Activated CD4-positive, alpha-beta T cell treated with anti-CD3 and anti-CD28 coated beads, Interleukin-2, amount 10 ng/mL, durations not matched to agents 24 days and 14 days (primary cell): ENCODE results near the gene GNG3. TPM values are rescaled to one million over a fixed set of nuclear protein-coding genes. Genes with fewer than 3 reads are reported as not detected.
A peak's percentile ranks its signal among the peaks of the same experiment; 100 is the strongest.

Source experiments
- DNase-seq: peaks from one replicate; pipeline ENCODE4 v3.0.0; 2022
- H3K27ac Mint-ChIP-seq: one replicate; pipeline ENCODE4 v1.8.0; 2022; ENCODE audit warnings: mild to moderate bottlenecking, mixed read lengths
- H3K27me3 Mint-ChIP-seq: one replicate; pipeline ENCODE4 v1.8.0; 2022; ENCODE audit warnings: mixed read lengths
- H3K36me3 Mint-ChIP-seq: one replicate; pipeline ENCODE4 v1.8.0; 2022; ENCODE audit warnings: low read depth, mild to moderate bottlenecking, mixed read lengths
- H3K4me1 Mint-ChIP-seq: one replicate; pipeline ENCODE4 v1.8.0; 2021; ENCODE audit warnings: mixed read lengths
- H3K4me3 Mint-ChIP-seq: one replicate; pipeline ENCODE4 v1.8.0; 2022; ENCODE audit warnings: mild to moderate bottlenecking, moderate library complexity, mixed read lengths
- H3K9me3 Mint-ChIP-seq: one replicate; pipeline ENCODE4 v1.8.0; 2021; ENCODE audit warnings: mixed read lengths
- intact Hi-C: fragments of 100-400 bp; cut with micrococcal nuclease; formaldehyde crosslinking; loops from one replicate; pipeline ENCODE4 v1.15.1; 2023
- total RNA-seq: library from RNA; stranded (reverse); gene quantifications from 2 replicates; pipeline ENCODE4 v1.2.3, GENCODE V29; 2022

The GNG3 gene
- total RNA-seq, 1 donor from 2014 or later: not detected

DNA sequence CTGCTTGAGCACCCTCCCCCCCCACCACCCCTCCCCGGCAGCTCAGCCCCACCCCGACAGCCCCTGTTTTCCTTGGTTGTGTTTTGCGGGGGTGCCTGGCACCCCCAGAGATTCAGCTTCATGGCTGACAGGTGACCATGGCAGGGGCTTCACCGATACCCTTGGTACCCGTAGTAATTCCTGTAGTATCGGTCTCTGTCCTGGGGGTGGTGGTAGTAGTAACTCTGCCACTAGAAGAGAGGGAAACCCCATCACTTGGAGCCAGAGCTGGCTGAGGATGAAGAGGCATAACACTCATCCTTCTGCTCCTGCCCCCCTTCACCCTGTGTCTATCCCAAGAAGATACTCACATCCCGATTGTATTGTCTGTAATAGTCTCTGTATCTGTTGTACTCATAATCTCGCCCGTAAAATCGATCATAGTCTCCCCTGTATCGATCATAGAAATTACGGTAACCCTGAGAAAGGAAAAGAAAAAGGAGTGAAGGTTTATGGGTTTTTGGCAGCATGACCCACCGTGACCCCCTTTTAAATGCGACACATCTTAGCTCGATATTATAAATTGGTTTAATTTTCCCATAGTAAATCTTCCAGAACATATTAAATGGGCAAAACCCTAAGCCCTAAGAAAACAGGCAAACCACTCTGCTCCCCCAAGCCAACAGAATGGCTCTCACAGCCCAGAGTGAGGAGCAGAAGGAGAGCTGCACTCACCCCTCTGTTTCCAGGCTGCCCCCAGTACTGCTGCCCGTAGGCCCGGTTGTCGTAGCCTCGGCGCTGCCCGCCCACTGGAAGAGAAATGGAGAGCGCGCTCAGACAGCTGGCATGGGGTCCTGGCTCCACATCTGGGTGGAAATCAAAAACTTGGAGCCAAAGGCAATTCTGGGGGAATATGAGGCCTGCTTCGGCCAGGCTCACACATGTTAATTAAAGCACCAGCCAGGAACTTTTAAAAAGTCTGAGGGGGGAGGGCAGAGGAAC is 8.0 kb downstream of the GNG3 start:
- H3K4me1 Mint-ChIP-seq: peaks cover 58% of the 10 kb centered on the region
- no peak for DNase-seq
- H3K27me3 Mint-ChIP-seq: no peaks in the 10 kb centered on the region
- H3K4me3 Mint-ChIP-seq: peak overlapping the region; percentile 37
- H3K27ac Mint-ChIP-seq: peak overlapping the region; percentile 80
- no peaks in the 10 kb centered on the region for H3K9me3 Mint-ChIP-seq
- peaks cover 85% of the 10 kb centered on the region for H3K36me3 Mint-ChIP-seq
- intact Hi-C loops: no loop called here

DNA sequence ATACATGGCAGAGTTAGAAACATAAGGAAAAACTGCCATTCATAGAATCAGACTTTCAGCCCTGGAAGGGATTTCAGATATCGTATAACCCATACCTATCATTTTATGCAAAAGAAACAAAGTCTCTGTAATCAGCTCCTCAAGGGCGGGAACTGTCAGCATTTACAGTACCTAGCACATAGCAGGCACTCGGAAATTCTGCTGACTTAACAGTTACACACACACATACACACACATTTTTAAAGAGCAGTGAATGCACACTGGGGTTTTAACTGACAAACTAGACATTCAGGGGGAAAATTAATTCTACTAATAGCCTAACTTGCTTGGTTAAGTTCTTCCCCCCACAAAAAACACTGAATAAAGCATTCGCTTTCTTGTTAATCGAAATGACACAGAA is 8.7 kb downstream of the GNG3 start:
- Mint-ChIP-seq H3K9me3 (no peaks in the 10 kb centered on the region), H3K4me1 (peaks cover 62% of the 10 kb centered on the region), H3K4me3 (no peak overlapping the region), H3K27me3 (no peaks in the 10 kb centered on the region), H3K36me3 (peaks cover 84% of the 10 kb centered on the region), H3K27ac (peak overlapping the region; percentile 37)
- DNase-seq: no peak
- intact Hi-C loops: no loop called here

DNA sequence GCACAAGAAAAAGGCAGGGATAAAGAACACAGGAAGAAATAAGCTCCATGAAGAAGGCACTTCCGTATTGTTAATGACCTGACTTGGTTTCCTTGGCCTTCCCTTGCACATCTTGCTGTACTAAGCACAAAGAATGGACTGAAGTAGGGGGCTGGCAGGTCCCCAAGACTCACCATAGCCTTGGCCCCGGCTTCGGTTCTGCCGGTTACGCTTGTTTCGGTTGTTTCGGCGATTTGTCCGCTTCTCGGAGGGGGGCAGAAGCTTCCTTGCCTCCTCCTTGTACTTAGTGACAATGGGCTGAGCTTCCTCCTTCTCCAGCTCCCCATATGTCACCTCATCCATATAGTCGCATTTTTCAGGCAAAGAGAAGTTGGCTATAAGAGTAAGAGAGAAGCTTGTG is 9.3 kb downstream of the GNG3 start:
- Mint-ChIP-seq H3K36me3 (peaks cover 84% of the 10 kb centered on the region), H3K4me3 (no peak overlapping the region), H3K27me3 (no peaks in the 10 kb centered on the region), H3K9me3 (no peaks in the 10 kb centered on the region), H3K4me1 (peaks cover 66% of the 10 kb centered on the region), H3K27ac (no peak overlapping the region)
- intact Hi-C loops: no loop called here
- DNase-seq: no peak

DNA sequence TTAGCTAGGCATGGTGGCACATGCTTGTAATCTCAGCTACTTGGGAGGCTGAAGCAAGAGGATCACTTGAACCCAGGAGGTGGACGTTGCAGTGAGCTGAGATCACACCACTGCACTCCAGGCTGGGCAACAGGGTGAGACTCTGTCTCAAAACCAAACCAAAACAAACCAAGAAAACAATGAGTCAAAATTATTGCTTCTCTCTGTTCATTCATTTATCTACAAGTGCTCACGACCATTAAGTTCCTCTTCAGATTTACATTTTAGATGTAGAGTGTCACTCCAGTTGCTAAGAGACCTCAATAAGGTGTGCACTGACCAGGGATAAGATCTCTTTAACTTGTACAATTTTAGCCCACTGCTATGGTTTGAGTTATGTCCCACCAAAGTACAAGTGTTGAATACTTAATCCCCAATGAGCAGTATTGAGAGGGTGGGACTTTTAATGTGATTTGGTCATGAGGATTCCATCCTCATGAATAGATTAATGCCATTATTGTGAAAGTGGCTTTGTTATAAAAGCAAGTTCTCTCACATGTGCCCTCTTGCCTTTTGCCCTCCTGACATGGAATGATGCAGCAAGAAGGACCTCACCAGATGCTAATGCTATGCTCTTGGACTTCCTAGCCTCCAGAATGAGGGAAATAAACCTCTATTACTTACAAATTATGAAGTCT is 12.0 kb downstream of the GNG3 start:
- intact Hi-C loops: no loop called here
- Mint-ChIP-seq H3K9me3 (no peaks in the 10 kb centered on the region), H3K27me3 (no peaks in the 10 kb centered on the region), H3K4me3 (no peak overlapping the region), H3K36me3 (peaks cover 88% of the 10 kb centered on the region), H3K27ac (peak overlapping the region; percentile 37), H3K4me1 (peaks cover 66% of the 10 kb centered on the region)
- no peak for DNase-seq

DNA sequence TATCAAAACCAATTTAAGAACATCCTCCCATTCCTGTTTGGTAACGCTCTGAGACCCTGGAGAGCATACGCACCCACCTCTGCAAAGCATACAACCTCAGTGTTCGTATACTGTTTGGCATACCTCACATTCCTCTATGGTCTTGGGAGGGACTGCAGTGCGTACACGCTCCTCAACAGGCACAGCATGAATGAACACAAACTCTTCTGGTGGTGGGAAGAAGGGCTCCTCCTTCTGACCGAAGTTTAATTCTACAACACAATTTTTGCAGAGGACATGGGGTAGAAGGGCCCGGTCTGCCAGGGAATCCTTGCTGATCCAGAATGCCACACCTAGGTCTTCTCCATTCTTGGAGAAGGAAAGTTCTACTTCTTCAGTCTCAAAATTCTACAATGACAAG is 14.5 kb downstream of the GNG3 start:
- H3K27me3 Mint-ChIP-seq: no peaks in the 10 kb centered on the region
- intact Hi-C loops: no loop called here
- peaks cover 90% of the 10 kb centered on the region for H3K36me3 Mint-ChIP-seq
- H3K27ac Mint-ChIP-seq: peak overlapping the region; percentile 48
- DNase-seq: no peak
- no peaks in the 10 kb centered on the region for H3K9me3 Mint-ChIP-seq
- no peak overlapping the region for H3K4me3 Mint-ChIP-seq
- H3K4me1 Mint-ChIP-seq: peaks cover 56% of the 10 kb centered on the region

DNA sequence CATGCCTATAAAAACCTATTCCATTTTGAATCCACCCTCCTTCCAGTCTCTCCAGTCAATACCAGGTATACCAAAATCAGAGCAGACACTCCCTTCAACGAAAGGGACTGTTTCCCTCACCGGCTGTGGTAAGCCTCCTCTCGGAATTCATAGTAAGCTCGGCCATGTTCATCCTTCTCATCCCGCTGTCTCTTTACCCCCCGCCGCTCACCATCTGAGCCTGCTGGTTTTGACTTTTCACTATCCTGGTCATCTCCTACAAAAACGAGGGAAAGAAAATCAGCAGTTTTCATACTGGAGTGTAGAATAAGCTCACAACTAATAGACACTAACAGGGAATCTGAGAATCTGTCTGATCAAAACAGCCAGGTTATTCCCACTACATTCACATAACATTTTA is 16.7 kb downstream of the GNG3 start:
- H3K4me1 Mint-ChIP-seq: peaks cover 48% of the 10 kb centered on the region
- no peak for DNase-seq
- H3K36me3 Mint-ChIP-seq: peaks cover 78% of the 10 kb centered on the region
- no peaks in the 10 kb centered on the region for H3K9me3 Mint-ChIP-seq
- peaks cover 2% of the 10 kb centered on the region for H3K27me3 Mint-ChIP-seq
- H3K27ac Mint-ChIP-seq: peak overlapping the region; percentile 9
- peak overlapping the region; percentile 93 for H3K4me3 Mint-ChIP-seq
- intact Hi-C loops: no loop called here

DNA sequence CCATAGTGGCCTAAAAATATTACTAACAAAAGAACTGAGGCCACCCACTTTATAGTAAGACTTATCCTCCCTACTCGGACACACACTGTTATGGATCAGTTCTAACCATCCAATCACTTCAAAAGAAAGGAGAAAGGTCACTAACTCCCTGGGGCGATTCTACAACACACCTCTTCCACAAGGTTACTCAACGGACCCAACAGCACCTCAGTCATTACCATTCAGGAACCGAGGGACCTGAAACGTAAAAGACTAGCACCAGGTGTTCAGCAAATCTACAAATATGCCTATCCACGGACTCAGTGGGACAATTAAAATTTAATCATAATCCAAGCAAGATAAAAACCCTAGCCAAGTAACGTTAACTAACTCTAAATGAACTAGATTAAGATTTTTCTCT is 18.2 kb downstream of the GNG3 start:
- Mint-ChIP-seq H3K27me3 (peaks cover 2% of the 10 kb centered on the region), H3K9me3 (no peaks in the 10 kb centered on the region)

DNA sequence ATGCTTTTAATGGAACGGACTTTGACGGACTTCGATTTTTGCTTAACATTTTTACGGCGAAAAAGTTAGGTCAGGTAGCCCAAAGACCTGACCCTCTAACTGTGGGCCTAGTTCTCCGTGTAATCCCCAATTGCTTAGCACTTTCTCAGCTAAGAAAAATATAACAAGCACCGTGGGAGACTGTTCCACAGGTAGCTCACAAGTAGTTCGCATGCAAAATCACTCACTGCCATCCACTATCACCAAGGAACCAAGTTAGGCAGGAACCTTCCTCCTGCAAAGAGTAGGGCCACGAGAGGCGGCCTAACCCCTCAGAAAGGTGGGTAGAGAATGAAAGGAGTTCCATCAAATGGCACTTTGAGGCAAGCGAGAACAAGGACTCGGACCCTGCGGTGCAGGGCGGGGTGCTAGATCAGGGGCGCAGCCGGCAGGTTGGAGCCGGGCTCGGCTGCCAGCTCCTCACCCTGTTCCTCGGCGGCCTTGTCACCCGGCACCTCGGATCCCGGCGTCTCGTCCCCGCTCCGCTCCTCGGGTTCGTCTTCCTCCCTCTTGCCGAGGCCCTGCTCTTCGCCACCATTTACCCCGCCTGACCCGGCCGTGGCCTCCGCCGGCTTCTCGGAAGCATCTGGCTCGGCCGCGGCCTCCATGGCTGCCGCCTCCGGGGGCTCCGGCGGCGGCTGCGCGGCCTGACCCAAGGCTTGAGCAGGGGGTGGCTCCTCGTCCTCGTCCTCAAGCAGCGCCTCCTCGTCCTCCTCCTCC is 18.9 kb downstream of the GNG3 start:
- Mint-ChIP-seq H3K9me3 (no peaks in the 10 kb centered on the region), H3K36me3 (peaks cover 66% of the 10 kb centered on the region), H3K4me3 (peak overlapping the region; percentile 93), H3K27ac (peak overlapping the region; percentile 99), H3K4me1 (peaks cover 44% of the 10 kb centered on the region), H3K27me3 (peaks cover 2% of the 10 kb centered on the region)
- DNase-seq: peak; percentile 60
- intact Hi-C loops: loop anchor here (2.0 to 5.0 kb wide), 3 partner anchors 54 to 128 kb away; partner anchors contain the start of genes LBHD1 and UQCC3

More for the DNA sequence above, 18.2 kb downstream of the GNG3 start:
- intact Hi-C loops: loop anchor here (2.0 to 5.0 kb wide), 3 partner anchors 53 to 127 kb away; partner anchors contain the start of genes LBHD1 and UQCC3
- peak; percentile 64 for DNase-seq
- peak overlapping the region; percentile 99 for H3K27ac Mint-ChIP-seq
- H3K36me3 Mint-ChIP-seq: peaks cover 70% of the 10 kb centered on the region
- peak overlapping the region; percentile 93 for H3K4me3 Mint-ChIP-seq
- H3K4me1 Mint-ChIP-seq: peaks cover 48% of the 10 kb centered on the region

DNA sequence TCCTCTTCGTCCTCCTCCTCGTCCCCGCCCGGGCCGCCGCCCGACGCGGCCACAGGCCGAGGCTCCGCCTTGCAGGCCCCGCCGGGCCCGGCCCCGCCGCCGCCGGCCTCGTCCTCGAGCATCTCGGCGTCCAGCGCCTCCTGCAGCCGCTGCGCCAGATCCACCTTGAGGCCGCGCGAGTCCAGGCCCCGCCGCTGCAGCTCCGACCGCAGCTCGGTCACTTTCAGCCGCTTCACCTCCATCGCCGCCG is 19.4 kb downstream of the GNG3 start:
- no peak for DNase-seq
- Mint-ChIP-seq H3K4me1 (peaks cover 41% of the 10 kb centered on the region), H3K4me3 (peak overlapping the region; percentile 93), H3K27me3 (peaks cover 2% of the 10 kb centered on the region), H3K27ac (peak overlapping the region; percentile 99), H3K9me3 (no peaks in the 10 kb centered on the region), H3K36me3 (peaks cover 64% of the 10 kb centered on the region)
- intact Hi-C loops: loop anchor here (1.0 to 5.0 kb wide), 8 partner anchors 18 to 136 kb away; partner anchors contain the start of genes LBHD1, TAF6L, TMEM179B and TUT1

DNA sequence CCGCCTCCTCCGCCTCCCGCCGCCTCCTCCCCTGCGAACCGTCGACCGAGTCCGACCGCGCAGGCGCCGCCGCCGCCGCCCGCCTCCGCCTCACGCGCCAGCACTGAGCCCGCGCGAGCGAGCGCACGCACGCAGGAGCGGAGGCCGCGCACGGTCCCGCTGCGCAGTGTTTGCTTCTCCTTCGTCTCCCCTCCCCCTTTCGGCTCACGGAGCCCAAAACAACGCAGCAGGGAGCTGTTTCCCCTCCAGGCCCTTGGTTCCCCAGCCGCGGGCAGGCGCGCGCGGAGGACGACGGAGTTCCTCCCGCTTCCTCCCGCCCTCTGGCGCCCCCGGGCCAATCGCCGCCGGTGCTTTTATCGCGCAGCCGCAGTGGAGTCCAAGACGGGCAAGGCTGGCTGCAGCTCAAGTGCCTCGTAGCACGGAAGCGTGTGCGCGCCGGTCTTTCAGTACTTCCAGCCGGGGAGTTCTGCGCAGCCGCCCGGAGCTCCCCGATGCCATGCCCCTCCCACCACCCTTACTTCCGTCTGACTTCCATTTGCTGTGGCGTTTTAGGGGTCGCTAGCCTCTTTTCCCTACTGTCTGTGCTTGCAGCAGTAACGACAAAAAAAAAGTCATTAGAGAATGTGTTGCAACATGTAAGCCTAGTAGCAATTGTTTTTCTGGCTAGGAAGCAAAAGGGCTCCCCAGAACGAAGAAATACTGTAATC is 19.8 kb downstream of the GNG3 start, which contains the start of gene HNRNPUL2:
Gene HNRNPUL2 (minus strand): TSS at position 293 of the 707 bp plus-strand sequence. CDS start 301 bp downstream, outside the sequence.
- Mint-ChIP-seq H3K4me1 (peaks cover 37% of the 10 kb centered on the region), H3K9me3 (no peaks in the 10 kb centered on the region), H3K36me3 (peaks cover 59% of the 10 kb centered on the region), H3K27me3 (peaks cover 2% of the 10 kb centered on the region), H3K27ac (peak within 1 kb of the TSS; percentile 99), H3K4me3 (peak within 1 kb of the TSS; percentile 93)
- peak; percentile 100 for DNase-seq
- intact Hi-C loops: loop anchor here (1.0 to 5.0 kb wide), 8 partner anchors 18 to 136 kb away; partner anchors contain the start of genes LBHD1, TAF6L, TMEM179B and TUT1

DNA sequence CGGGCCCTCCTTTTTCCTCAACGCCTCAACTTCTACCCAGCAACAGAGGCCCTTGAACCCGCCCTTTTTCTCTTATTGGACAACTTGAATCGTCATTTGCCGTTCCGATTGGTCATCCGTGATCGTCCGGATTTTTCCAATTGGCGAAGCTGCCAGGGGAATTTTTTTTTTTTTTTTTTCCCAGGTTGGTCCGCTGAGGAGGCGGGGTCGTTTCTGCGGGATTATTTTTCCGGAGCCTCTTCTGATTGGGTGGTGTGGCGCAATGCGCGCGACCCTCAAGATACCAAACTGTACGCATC is 20.3 kb downstream of the GNG3 start:
- H3K4me3 Mint-ChIP-seq: peak overlapping the region; percentile 93
- H3K4me1 Mint-ChIP-seq: peaks cover 32% of the 10 kb centered on the region
- no peaks in the 10 kb centered on the region for H3K9me3 Mint-ChIP-seq
- H3K36me3 Mint-ChIP-seq: peaks cover 55% of the 10 kb centered on the region
- peak overlapping the region; percentile 99 for H3K27ac Mint-ChIP-seq
- intact Hi-C loops: loop anchor here (1.0 to 5.0 kb wide), 13 partner anchors 19 to 153 kb away; partner anchors contain the start of genes GANAB, LBHD1, NXF1 and SLC3A2
- peak; percentile 96 for DNase-seq
- H3K27me3 Mint-ChIP-seq: peaks cover 2% of the 10 kb centered on the region

DNA sequence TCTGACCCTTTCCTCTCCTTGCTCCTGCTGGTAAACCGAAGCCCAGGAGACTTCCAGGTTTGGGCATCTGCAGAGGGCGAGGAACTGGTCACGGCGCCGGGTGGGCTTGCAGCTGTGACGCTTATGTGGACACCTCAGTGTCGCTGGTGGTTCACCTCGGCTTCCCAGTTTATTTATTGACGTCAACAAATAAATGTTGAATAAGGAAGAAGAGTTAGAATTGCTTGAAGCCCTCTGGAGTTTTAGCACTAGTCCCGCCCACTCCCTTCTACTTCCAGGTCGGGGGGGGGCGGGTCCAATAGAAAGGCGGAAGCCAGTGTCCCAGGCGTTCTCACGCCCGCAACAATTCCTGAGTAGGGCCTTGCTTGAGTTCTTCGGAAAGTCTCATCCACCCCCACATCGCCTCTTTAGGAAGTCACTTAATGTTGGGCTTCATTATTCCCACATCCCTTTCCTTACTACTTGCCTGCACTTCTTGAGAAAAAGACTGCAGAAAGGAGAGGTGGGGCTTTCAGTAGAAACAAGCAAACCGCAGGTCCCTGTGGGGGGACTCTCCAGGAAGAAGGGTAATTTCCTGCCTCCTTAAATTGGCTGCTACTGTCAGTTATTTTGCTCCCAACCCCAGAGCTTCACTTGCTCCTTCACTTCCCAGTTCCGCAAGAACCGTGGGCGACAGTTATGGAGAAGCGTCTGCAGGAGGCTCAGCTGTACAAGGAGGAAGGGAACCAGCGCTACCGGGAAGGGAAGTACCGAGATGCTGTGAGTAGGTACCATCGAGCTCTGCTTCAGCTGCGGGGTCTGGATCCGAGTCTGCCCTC is 20.9 kb downstream of the GNG3 start, which contains the start of gene TTC9C:
Gene TTC9C (plus strand): TSS at position 316 of the 818 bp plus-strand sequence. CDS start 363 bp downstream, at position 679.
- H3K27me3 Mint-ChIP-seq: peaks cover 2% of the 10 kb centered on the region
- H3K27ac Mint-ChIP-seq: peak within 1 kb of the TSS; percentile 99
- peak; percentile 95 for DNase-seq
- peaks cover 55% of the 10 kb centered on the region for H3K36me3 Mint-ChIP-seq
- H3K4me3 Mint-ChIP-seq: peak within 1 kb of the TSS; percentile 93
- H3K9me3 Mint-ChIP-seq: no peaks in the 10 kb centered on the region
- intact Hi-C loops: loop anchor here (1.0 to 5.0 kb wide), 7 partner anchors 56 to 152 kb away; partner anchors contain the start of genes GANAB, LBHD1, NXF1 and SLC3A2
- H3K4me1 Mint-ChIP-seq: peaks cover 36% of the 10 kb centered on the region
